ENCODE measurements around the gene NELFCD. TPM values are rescaled to one million over a fixed set of nuclear protein-coding genes. Genes with fewer than 3 reads are reported as not detected.
"Not testable (repeated sequence)": the region's sequence is repeated elsewhere in the genome, so short reads cannot be mapped to it uniquely, and the experiment has no call there.

Gene NELFCD
- 70.6 TPM for total RNA-seq

- DNase-seq (ENCODE audit: low spot score) = peak; percentile 87
Measured at GRCh38 chr20:58980711-58981627, at the start of gene NELFCD. NELFCD (plus strand) TSS chr20:58981256; CDS start chr20:58981310, 54 bp downstream.

- no peak for DNase-seq (ENCODE audit: low spot score)
Measured at GRCh38 chr20:58932170-58932569, 48.9 kb upstream of the NELFCD start.

- DNase-seq (ENCODE audit: low spot score) = no peak
Measured at GRCh38 chr20:58938078-58938477, 43.0 kb upstream of the NELFCD start.

GRCh38 chr20:58938541-58938940 is 42.5 kb upstream of the NELFCD start:
- no peak for DNase-seq (ENCODE audit: low spot score)

- no peak for DNase-seq (ENCODE audit: low spot score)
Measured at GRCh38 chr20:58941471-58941870, 39.6 kb upstream of the NELFCD start.

GRCh38 chr20:58942549-58942948 is 38.5 kb upstream of the NELFCD start:
- DNase-seq (ENCODE audit: low spot score) = no peak

- no peak for DNase-seq (ENCODE audit: low spot score)
Measured at GRCh38 chr20:58944610-58945009, 36.4 kb upstream of the NELFCD start.

- no peak for DNase-seq (ENCODE audit: low spot score)
Measured at GRCh38 chr20:58945965-58946631, 35.0 kb upstream of the NELFCD start.

- DNase-seq (ENCODE audit: low spot score) = not testable (repeated sequence)
Measured at GRCh38 chr20:58947797-58948388, 33.2 kb upstream of the NELFCD start.

GRCh38 chr20:58950603-58951002 is 30.5 kb upstream of the NELFCD start:
- no peak for DNase-seq (ENCODE audit: low spot score)

- no peak for DNase-seq (ENCODE audit: low spot score)
Measured at GRCh38 chr20:58953050-58953449, 28.0 kb upstream of the NELFCD start.

- DNase-seq (ENCODE audit: low spot score) = no peak
Measured at GRCh38 chr20:58956078-58956477, 25.0 kb upstream of the NELFCD start.

- no peak for DNase-seq (ENCODE audit: low spot score)
Measured at GRCh38 chr20:58959652-58960051, 21.4 kb upstream of the NELFCD start.

- DNase-seq (ENCODE audit: low spot score) = no peak
Measured at GRCh38 chr20:58963060-58963584, 17.9 kb upstream of the NELFCD start.

GRCh38 chr20:58963922-58964321 is 17.1 kb upstream of the NELFCD start:
- DNase-seq (ENCODE audit: low spot score) = not testable (repeated sequence)

GRCh38 chr20:58965270-58966064 is 15.6 kb upstream of the NELFCD start:
- DNase-seq (ENCODE audit: low spot score) = no peak

GRCh38 chr20:58967652-58968429 is 13.2 kb upstream of the NELFCD start:
- DNase-seq (ENCODE audit: low spot score) = no peak

- no peak for DNase-seq (ENCODE audit: low spot score)
Measured at GRCh38 chr20:58969439-58969838, 11.6 kb upstream of the NELFCD start.

GRCh38 chr20:58970146-58970545 is 10.9 kb upstream of the NELFCD start:
- DNase-seq (ENCODE audit: low spot score) = no peak

GRCh38 chr20:58971429-58971828 is 9.6 kb upstream of the NELFCD start:
- DNase-seq (ENCODE audit: low spot score) = no peak

- DNase-seq (ENCODE audit: low spot score) = no peak
Measured at GRCh38 chr20:58973179-58973578, 7.9 kb upstream of the NELFCD start.
